Neural progenitor cell (in vitro differentiated cells): ENCODE results near the gene RCAN1. TPM values are rescaled to one million over a fixed set of nuclear protein-coding genes. Genes with fewer than 3 reads are reported as not detected.

Source experiments
- DNase-seq: peaks from one replicate; pipeline ENCODE4 v3.0.0-alpha.2; 2016; ENCODE audit warnings: low spot score
- H2AFZ ChIP-seq: fragments of 200-600 bp; sonication (generic); replicated peaks from 2 replicates; pipeline ENCODE4 v1.6.1; 2016; ENCODE audit warnings: antibody characterized with exemption
- H3F3A ChIP-seq: fragments of 200-600 bp; sonication (generic); 2 replicates; pipeline ENCODE4 v1.6.1; 2016; ENCODE audit warnings: antibody characterized with exemption, low read depth
- H3K27ac ChIP-seq: fragments of 200-600 bp; sonication (generic); 2 replicates; pipeline ENCODE4 v1.5.1; 2016; ENCODE audit warnings: mild to moderate bottlenecking
- H3K27me3 ChIP-seq: fragments of 200-600 bp; sonication (generic); 2 replicates; pipeline ENCODE4 v1.6.1; 2016; ENCODE audit warnings: mild to moderate bottlenecking, moderate library complexity
- H3K36me3 ChIP-seq: fragments of 200-600 bp; sonication (generic); 2 replicates; pipeline ENCODE4 v1.5.1; 2016
- H3K4me1 ChIP-seq: fragments of 200-600 bp; sonication (generic); 2 replicates; pipeline ENCODE4 v1.6.1; 2016; ENCODE audit warnings: mixed run types
- H3K4me2 ChIP-seq: fragments of 200-600 bp; sonication (generic); 2 replicates; pipeline ENCODE4 v1.6.1; 2016
- H3K4me3 ChIP-seq: fragments of 200-600 bp; sonication (generic); 2 replicates; pipeline ENCODE4 v1.5.1; 2016
- H3K79me2 ChIP-seq: fragments of 200-600 bp; sonication (generic); 2 replicates; pipeline ENCODE4 v1.6.1; 2016; ENCODE audit warnings: low read depth
- H3K9ac ChIP-seq: fragments of 200-600 bp; sonication (generic); 2 replicates; pipeline ENCODE4 v1.6.1; 2016
- H3K9me3 ChIP-seq: fragments of 200-600 bp; sonication (generic); 2 replicates; pipeline ENCODE4 v1.5.1; 2016; ENCODE audit warnings: low read depth
- H4K20me1 ChIP-seq: fragments of 200-600 bp; sonication (generic); 2 replicates; pipeline ENCODE4 v1.6.1; 2016; ENCODE audit warnings: low read depth
- H3K27ac Mint-ChIP-seq: 3 replicates; pipeline ENCODE4 v1.8.0; 2021; ENCODE audit warnings: mixed read lengths
- H3K27me3 Mint-ChIP-seq: 2 replicates; pipeline ENCODE4 v1.8.0; 2022; ENCODE audit warnings: low read depth, mild to moderate bottlenecking, inconsistent platforms, moderate library complexity, mixed read lengths; ENCODE audit not compliant: insufficient read depth
- H3K36me3 Mint-ChIP-seq: 3 replicates; pipeline ENCODE4 v1.8.0; 2021; ENCODE audit warnings: mixed read lengths
- H3K4me1 Mint-ChIP-seq: 3 replicates; pipeline ENCODE4 v1.8.0; 2021; ENCODE audit warnings: mixed read lengths
- H3K4me3 Mint-ChIP-seq: 3 replicates; pipeline ENCODE4 v1.8.0; 2021; ENCODE audit warnings: mild to moderate bottlenecking, moderate library complexity, mixed read lengths
- H3K9me3 Mint-ChIP-seq: 3 replicates; pipeline ENCODE4 v1.8.0; 2020; ENCODE audit warnings: mixed read lengths
- EZH2 ChIP-seq: fragments of 200-600 bp; sonication (generic); IDR thresholded peaks from 2 replicates; pipeline ENCODE4 v1.6.1; 2017; ENCODE audit warnings: antibody characterized with exemption, mild to moderate bottlenecking, moderate library complexity
- EZH2phosphoT487 ChIP-seq: fragments of 200-600 bp; sonication (generic); IDR thresholded peaks from 2 replicates; pipeline ENCODE4 v1.6.1; 2017; ENCODE audit warnings: antibody characterized with exemption
- total RNA-seq: library from RNA; depleted of rRNA; stranded (reverse); fragments of >200 nt; gene quantifications from 2 replicates; pipeline ENCODE4 v1.2.3, GENCODE V29; 2015; ENCODE audit warnings: low replicate concordance
- TF ChIP-seq, protein P1 (sequence below): fragments of 200-600 bp; sonication (generic); IDR thresholded peaks from 2 replicates; pipeline ENCODE4 v1.5.1; 2017; ENCODE audit warnings: antibody characterized with exemption, mild to moderate bottlenecking

Gene RCAN1
- total RNA-seq, 1 donor from 2014 or later = 6.9 TPM

DNA sequence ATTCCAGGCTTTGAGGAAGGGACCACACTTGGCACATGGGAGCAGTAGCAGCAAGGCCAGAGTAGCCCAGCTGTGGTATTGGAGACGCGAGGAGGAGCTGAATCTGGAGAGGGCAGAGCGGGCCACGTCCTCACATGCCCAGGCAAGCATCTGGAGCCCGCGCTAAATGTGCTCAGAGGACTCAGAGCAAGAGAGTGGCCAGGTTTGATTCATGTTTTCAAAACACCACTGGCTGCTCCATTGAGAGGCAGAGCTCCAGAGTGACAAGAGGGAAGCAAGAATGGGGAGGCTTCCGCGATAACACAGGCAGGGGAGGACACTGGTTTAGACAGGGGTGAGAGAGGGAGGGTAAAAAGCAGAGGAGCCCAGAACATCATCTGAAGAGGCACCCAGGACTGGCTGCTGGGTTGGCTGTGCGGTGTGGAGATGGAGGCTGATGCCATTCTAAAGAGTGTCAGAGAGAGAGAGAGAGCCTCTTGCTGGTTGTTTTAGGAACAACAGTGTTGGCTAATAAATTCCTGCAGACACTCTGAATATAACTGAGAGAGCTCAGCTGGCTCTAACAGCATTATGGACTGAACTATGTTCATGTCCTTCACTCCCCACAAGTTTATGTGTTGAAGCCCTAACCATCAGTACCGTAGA, 32.3 kb downstream of the RCAN1 start:
- H3K27ac ChIP-seq = no peak overlapping the region
- no peaks in the 10 kb centered on the region for H3K36me3 Mint-ChIP-seq
- no peaks in the 10 kb centered on the region for H3K4me1 ChIP-seq
- TF ChIP-seq EZH2phosphoT487 (no peak), EZH2 (no peak)
- TF ChIP-seq, protein P1, sequence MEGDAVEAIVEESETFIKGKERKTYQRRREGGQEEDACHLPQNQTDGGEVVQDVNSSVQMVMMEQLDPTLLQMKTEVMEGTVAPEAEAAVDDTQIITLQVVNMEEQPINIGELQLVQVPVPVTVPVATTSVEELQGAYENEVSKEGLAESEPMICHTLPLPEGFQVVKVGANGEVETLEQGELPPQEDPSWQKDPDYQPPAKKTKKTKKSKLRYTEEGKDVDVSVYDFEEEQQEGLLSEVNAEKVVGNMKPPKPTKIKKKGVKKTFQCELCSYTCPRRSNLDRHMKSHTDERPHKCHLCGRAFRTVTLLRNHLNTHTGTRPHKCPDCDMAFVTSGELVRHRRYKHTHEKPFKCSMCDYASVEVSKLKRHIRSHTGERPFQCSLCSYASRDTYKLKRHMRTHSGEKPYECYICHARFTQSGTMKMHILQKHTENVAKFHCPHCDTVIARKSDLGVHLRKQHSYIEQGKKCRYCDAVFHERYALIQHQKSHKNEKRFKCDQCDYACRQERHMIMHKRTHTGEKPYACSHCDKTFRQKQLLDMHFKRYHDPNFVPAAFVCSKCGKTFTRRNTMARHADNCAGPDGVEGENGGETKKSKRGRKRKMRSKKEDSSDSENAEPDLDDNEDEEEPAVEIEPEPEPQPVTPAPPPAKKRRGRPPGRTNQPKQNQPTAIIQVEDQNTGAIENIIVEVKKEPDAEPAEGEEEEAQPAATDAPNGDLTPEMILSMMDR = peak; percentile 55
- peaks cover 3% of the 10 kb centered on the region for H3K27me3 Mint-ChIP-seq
- H3K9me3 ChIP-seq = no peaks in the 10 kb centered on the region
- no peaks in the 10 kb centered on the region for H3K36me3 ChIP-seq
- H3K4me3 ChIP-seq = no peak overlapping the region
- H3K9me3 Mint-ChIP-seq = peaks cover 15% of the 10 kb centered on the region
- no peaks in the 10 kb centered on the region for H3F3A ChIP-seq
- H4K20me1 ChIP-seq = no peaks in the 10 kb centered on the region
- peak overlapping the region; percentile 17 for H3K4me3 Mint-ChIP-seq
- H3K79me2 ChIP-seq = no peaks in the 10 kb centered on the region
- H3K27ac Mint-ChIP-seq = peak overlapping the region; percentile 69
- peak; percentile 55 for DNase-seq
- H3K27me3 ChIP-seq = no peaks in the 10 kb centered on the region
- H3K4me2 ChIP-seq = no peak overlapping the region
- peak overlapping the region; percentile 82 for H2AFZ ChIP-seq
- no peak overlapping the region for H3K9ac ChIP-seq
- H3K4me1 Mint-ChIP-seq = peaks cover 5% of the 10 kb centered on the region

GRCh38 chr21:34580181-34580700, 34.7 kb downstream of the RCAN1 start:
- Mint-ChIP-seq H3K27me3 (peaks cover 3% of the 10 kb centered on the region), H3K9me3 (no peaks in the 10 kb centered on the region), H3K27ac (no peak overlapping the region), H3K4me1 (peaks cover 5% of the 10 kb centered on the region), H3K4me3 (no peak overlapping the region), H3K36me3 (no peaks in the 10 kb centered on the region)
- H3K4me1 ChIP-seq = no peaks in the 10 kb centered on the region
- H3K36me3 ChIP-seq = no peaks in the 10 kb centered on the region
- no peak overlapping the region for H2AFZ ChIP-seq
- H3K9ac ChIP-seq = no peak overlapping the region
- no peak overlapping the region for H3K27ac ChIP-seq
- no peaks in the 10 kb centered on the region for H4K20me1 ChIP-seq
- TF ChIP-seq, protein P1 = no peak
- TF ChIP-seq EZH2phosphoT487 (no peak), EZH2 (no peak)
- no peaks in the 10 kb centered on the region for H3K9me3 ChIP-seq
- H3K4me2 ChIP-seq = no peak overlapping the region
- no peaks in the 10 kb centered on the region for H3F3A ChIP-seq
- no peaks in the 10 kb centered on the region for H3K79me2 ChIP-seq
- no peaks in the 10 kb centered on the region for H3K27me3 ChIP-seq
- no peak for DNase-seq
- H3K4me3 ChIP-seq = no peak overlapping the region

DNA sequence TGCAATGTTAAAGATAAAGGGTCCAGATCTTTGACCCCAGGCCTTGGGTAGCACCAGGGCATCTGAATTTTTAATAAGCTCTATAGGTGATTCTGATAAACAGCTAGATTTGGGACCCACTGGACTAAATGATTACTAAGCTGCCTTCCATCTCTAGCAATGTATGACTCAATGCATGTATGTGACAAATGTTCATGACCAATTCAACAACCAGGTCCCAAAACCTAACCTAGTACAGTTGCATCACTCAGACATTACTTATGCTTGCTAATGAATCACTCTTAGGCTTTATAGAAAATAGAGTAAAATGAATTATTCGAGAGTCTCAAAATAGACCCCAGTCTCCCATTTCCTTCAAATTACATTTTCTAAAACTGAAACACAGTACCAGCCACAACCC, 35.5 kb downstream of the RCAN1 start:
- no peaks in the 10 kb centered on the region for H3K9me3 ChIP-seq
- no peak for DNase-seq
- H3K79me2 ChIP-seq = no peaks in the 10 kb centered on the region
- H3K9ac ChIP-seq = no peak overlapping the region
- H3K4me1 Mint-ChIP-seq = peaks cover 5% of the 10 kb centered on the region
- H2AFZ ChIP-seq = no peak overlapping the region
- H4K20me1 ChIP-seq = no peaks in the 10 kb centered on the region
- no peaks in the 10 kb centered on the region for H3K27me3 ChIP-seq
- no peaks in the 10 kb centered on the region for H3K36me3 Mint-ChIP-seq
- H3K4me1 ChIP-seq = no peaks in the 10 kb centered on the region
- H3K4me3 Mint-ChIP-seq = no peak overlapping the region
- no peak overlapping the region for H3K27ac Mint-ChIP-seq
- no peak for TF ChIP-seq EZH2phosphoT487
- TF ChIP-seq, protein P1 = no peak
- no peak for TF ChIP-seq EZH2
- no peak overlapping the region for H3K4me3 ChIP-seq
- H3K9me3 Mint-ChIP-seq = no peaks in the 10 kb centered on the region
- H3K27me3 Mint-ChIP-seq = peaks cover 3% of the 10 kb centered on the region
- H3K4me2 ChIP-seq = no peak overlapping the region
- H3K27ac ChIP-seq = no peak overlapping the region
- no peaks in the 10 kb centered on the region for H3F3A ChIP-seq
- H3K36me3 ChIP-seq = no peaks in the 10 kb centered on the region
